Panc1 (cell line): ENCODE results near the gene FRRS1L. TPM values are rescaled to one million over a fixed set of nuclear protein-coding genes. Genes with fewer than 3 reads are reported as not detected.

Experiments used
- ATAC-seq: fragments of 200-7000 bp; cut with Tn5 transposase; 2 replicates; pipeline ENCODE4 v1.9.1; 2020; ENCODE audit warnings: mild to moderate bottlenecking, moderate library complexity
- BruUV-seq: library from RNA; stranded (reverse); fragments of 400-500 nt; replicated peaks from 2 replicates; lab custom pipeline; 2021; lab: Mats Ljungman, UMichigan
- CTCF ChIA-PET: fragments of 300-600 bp; sonication (Branson Sonifier 250); formaldehyde crosslinking; loops from one replicate; lab custom pipeline; 2022; ENCODE audit warnings: antibody characterized with exemption; lab: Charles Lee
- POLR2A ChIA-PET: fragments of 300-600 bp; sonication (Branson Sonifier 250); formaldehyde crosslinking; loops from one replicate; lab custom pipeline; 2022; ENCODE audit warnings: antibody characterized with exemption; lab: Charles Lee
- DNase-seq: peaks from one replicate; pipeline ENCODE4 v3.0.0-alpha.2; 2010; ENCODE audit warnings: low read depth, low spot score
- H3K27ac ChIP-seq: 2 replicates; pipeline ENCODE4 v1.5.1; 2011; ENCODE audit warnings: mild to moderate bottlenecking, low read length, inconsistent platforms
- H3K27me3 ChIP-seq: fragments of 200-500 bp; sonication (Bioruptor generic); 2 replicates; pipeline ENCODE4 v1.6.0; 2014; ENCODE audit warnings: low read length, inconsistent platforms; ENCODE audit not compliant: control insufficient read depth, insufficient read depth
- H3K36me3 ChIP-seq: fragments of 200-500 bp; sonication (Bioruptor generic); 2 replicates; pipeline ENCODE4 v1.5.1; 2014; ENCODE audit warnings: inconsistent platforms, mild to moderate bottlenecking, low read length, moderate library complexity; ENCODE audit not compliant: control insufficient read depth, insufficient read depth
- H3K4me1 ChIP-seq: 2 replicates; pipeline ENCODE4 v1.5.1; 2011; ENCODE audit warnings: inconsistent platforms, mild to moderate bottlenecking, low read length, moderate library complexity; ENCODE audit not compliant: control insufficient read depth, insufficient read depth
- H3K4me3 ChIP-seq, 2 experiments: 2 replicates each; pipeline ENCODE4 v1.5.1; 2011 to 2012; ENCODE audit warnings: low read depth in 2 of 2, low read length in 2 of 2, mild to moderate bottlenecking in 2 of 2, inconsistent platforms in 1 of 2, moderate library complexity in 1 of 2
- H3K9me3 ChIP-seq: fragments of 200-500 bp; sonication (Bioruptor generic); 2 replicates; pipeline ENCODE4 v1.5.1; 2014; ENCODE audit warnings: low read depth, mild to moderate bottlenecking, inconsistent platforms, low read length, moderate library complexity; ENCODE audit not compliant: control insufficient read depth, insufficient read depth
- POLR2AphosphoS5 ChIP-seq: IDR thresholded peaks from 2 replicates; pipeline ENCODE4 v1.6.1; 2012; ENCODE audit warnings: mild to moderate bottlenecking, low read depth, low read length, moderate library complexity
- SIN3A ChIP-seq: IDR thresholded peaks from 2 replicates; pipeline ENCODE4 v1.6.1; 2012; ENCODE audit warnings: low read depth, mild to moderate bottlenecking, low read length, moderate library complexity, borderline replicate concordance; ENCODE audit not compliant: insufficient read depth
- TCF7L2 ChIP-seq: IDR thresholded peaks from 2 replicates; pipeline ENCODE4 v1.6.1; 2011; ENCODE audit warnings: mild to moderate bottlenecking, low read depth, low read length, inconsistent platforms
- in situ Hi-C: cut with HindIII; loops from 2 replicates; pipeline ENCODE4 v1.10.0; 2016; ENCODE audit warnings: low sequenced_read_pairs, low pct_unique_long_range_greater_than_20kb
- intact Hi-C: fragments of 100-400 bp; cut with micrococcal nuclease; formaldehyde crosslinking; loops from one replicate; pipeline ENCODE4 v1.10.0; 2022; ENCODE audit not compliant: unreplicated experiment
- total RNA-seq: library from RNA; stranded (reverse); gene quantifications from one replicate; pipeline ENCODE4 v1.2.1, GENCODE V29; 2021; ENCODE audit not compliant: unreplicated experiment
- TF ChIP-seq, protein P1 (sequence below), 2 experiments: IDR thresholded peaks; 2 replicates each; pipeline ENCODE4 v1.6.1; 2011 to 2012; ENCODE audit warnings: low read depth in 2 of 2, control low read depth in 1 of 2, low read length in 1 of 2, mild to moderate bottlenecking in 1 of 2, moderate library complexity in 1 of 2; ENCODE audit not compliant: insufficient read depth in 1 of 2
- TF ChIP-seq, protein P2 (sequence below): fragments of 450-650 bp; IDR thresholded peaks from 2 replicates; pipeline ENCODE4 v1.5.1; 2017; ENCODE audit warnings: mild to moderate bottlenecking

Gene FRRS1L
- total RNA-seq, 1 experiment from 2014 or later, result 2.3 TPM

DNA sequence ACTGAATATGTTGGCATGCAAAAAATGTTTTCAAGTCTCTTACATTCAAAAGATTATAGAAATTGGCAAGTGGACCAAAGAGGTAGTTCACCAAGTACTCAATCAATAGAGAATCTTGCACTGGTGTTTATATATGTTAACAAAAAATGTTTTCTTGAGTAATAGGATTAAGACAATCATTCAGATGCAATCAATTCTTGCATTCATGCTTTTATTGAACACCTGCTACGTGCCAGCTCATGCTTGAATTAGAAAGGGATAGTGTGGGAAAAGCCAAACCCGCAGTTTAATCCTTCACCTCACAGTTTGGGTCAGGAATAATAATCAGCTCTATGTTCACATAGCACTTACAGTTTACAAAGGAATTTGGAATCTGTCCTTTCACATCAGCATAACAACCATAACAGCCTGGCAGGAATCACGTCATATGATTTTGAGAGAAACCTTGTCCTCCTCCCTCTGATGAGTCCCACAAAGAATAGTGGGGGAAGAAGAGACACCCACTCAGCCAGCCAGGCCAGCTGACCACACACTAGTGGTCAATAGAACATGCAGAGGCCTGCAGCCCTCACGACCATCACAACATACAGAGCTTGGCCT is 36.8 kb upstream of the FRRS1L start:
- DNase-seq (no peak), ATAC-seq (no peak)
- no peaks in the 10 kb centered on the region for H3K4me1 ChIP-seq
- intact Hi-C loops (no loop called here), in situ Hi-C loops (no loop called here)
- ChIA-PET POLR2A (no interaction called here), CTCF (no interaction called here)
- no peaks in the 10 kb centered on the region for H3K27me3 ChIP-seq
- TF ChIP-seq, protein P1, sequence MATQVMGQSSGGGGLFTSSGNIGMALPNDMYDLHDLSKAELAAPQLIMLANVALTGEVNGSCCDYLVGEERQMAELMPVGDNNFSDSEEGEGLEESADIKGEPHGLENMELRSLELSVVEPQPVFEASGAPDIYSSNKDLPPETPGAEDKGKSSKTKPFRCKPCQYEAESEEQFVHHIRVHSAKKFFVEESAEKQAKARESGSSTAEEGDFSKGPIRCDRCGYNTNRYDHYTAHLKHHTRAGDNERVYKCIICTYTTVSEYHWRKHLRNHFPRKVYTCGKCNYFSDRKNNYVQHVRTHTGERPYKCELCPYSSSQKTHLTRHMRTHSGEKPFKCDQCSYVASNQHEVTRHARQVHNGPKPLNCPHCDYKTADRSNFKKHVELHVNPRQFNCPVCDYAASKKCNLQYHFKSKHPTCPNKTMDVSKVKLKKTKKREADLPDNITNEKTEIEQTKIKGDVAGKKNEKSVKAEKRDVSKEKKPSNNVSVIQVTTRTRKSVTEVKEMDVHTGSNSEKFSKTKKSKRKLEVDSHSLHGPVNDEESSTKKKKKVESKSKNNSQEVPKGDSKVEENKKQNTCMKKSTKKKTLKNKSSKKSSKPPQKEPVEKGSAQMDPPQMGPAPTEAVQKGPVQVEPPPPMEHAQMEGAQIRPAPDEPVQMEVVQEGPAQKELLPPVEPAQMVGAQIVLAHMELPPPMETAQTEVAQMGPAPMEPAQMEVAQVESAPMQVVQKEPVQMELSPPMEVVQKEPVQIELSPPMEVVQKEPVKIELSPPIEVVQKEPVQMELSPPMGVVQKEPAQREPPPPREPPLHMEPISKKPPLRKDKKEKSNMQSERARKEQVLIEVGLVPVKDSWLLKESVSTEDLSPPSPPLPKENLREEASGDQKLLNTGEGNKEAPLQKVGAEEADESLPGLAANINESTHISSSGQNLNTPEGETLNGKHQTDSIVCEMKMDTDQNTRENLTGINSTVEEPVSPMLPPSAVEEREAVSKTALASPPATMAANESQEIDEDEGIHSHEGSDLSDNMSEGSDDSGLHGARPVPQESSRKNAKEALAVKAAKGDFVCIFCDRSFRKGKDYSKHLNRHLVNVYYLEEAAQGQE (IDR thresholded peaks at IDR 0.05; ENCODE audit: insufficient read depth in 1 of 2, low read depth in 2 of 2, low read length in 1 of 2), result no peak
- no TSS peak for BruUV-seq
- no peaks in the 10 kb centered on the region for H3K9me3 ChIP-seq
- H3K36me3 ChIP-seq, result no peaks in the 10 kb centered on the region
- no peak overlapping the region for H3K27ac ChIP-seq
- no peak overlapping the region for H3K4me3 ChIP-seq

DNA sequence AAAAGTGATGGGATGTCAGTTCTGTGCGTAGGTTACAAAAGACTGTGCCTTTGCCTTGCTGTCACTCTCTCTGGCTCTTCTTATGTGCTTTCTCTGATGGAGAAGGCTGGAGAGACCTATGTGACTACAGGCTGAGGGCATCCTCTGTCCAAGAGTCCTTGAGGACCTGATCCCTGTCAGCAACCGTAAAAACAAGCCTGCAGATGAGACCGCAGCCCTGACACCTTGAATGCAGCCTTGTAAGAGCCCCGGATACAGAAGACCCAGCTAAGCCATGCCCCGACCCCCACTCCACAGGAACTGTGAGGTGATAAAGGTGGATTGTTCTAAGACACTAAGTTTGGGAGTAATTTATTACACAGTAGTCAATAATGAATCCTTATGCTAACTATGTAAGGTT is 32.6 kb upstream of the FRRS1L start:
- no peak overlapping the region for H3K27ac ChIP-seq
- ChIA-PET POLR2A (no interaction called here), CTCF (no interaction called here)
- DNase-seq (no peak), ATAC-seq (no peak)
- H3K9me3 ChIP-seq, result no peaks in the 10 kb centered on the region
- intact Hi-C loops (no loop called here), in situ Hi-C loops (no loop called here)
- H3K36me3 ChIP-seq, result no peaks in the 10 kb centered on the region
- TF ChIP-seq, protein P2, sequence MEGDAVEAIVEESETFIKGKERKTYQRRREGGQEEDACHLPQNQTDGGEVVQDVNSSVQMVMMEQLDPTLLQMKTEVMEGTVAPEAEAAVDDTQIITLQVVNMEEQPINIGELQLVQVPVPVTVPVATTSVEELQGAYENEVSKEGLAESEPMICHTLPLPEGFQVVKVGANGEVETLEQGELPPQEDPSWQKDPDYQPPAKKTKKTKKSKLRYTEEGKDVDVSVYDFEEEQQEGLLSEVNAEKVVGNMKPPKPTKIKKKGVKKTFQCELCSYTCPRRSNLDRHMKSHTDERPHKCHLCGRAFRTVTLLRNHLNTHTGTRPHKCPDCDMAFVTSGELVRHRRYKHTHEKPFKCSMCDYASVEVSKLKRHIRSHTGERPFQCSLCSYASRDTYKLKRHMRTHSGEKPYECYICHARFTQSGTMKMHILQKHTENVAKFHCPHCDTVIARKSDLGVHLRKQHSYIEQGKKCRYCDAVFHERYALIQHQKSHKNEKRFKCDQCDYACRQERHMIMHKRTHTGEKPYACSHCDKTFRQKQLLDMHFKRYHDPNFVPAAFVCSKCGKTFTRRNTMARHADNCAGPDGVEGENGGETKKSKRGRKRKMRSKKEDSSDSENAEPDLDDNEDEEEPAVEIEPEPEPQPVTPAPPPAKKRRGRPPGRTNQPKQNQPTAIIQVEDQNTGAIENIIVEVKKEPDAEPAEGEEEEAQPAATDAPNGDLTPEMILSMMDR, result no peak
- TF ChIP-seq SIN3A, result no peak
- no peak for TF ChIP-seq TCF7L2
- TF ChIP-seq, protein P1 (IDR thresholded peaks at IDR 0.05; ENCODE audit: insufficient read depth in 1 of 2, low read depth in 2 of 2, low read length in 1 of 2), result no peak
- TF ChIP-seq POLR2AphosphoS5, result no peak
- H3K4me3 ChIP-seq, result no peak overlapping the region
- H3K27me3 ChIP-seq, result no peaks in the 10 kb centered on the region
- no TSS peak for BruUV-seq
- H3K4me1 ChIP-seq, result no peaks in the 10 kb centered on the region
